Effector memory CD4-positive, alpha-beta T cell (primary cell): ENCODE data around the gene HPCA.

Experiments used
- DNase-seq, 3 donors: peaks; one replicate each; pipeline ENCODE4 v3.0.0-alpha.2; 2020
- H3K27ac ChIP-seq: 2 replicates; pipeline ENCODE4 v1.7.0; 2013; ENCODE audit warnings: mild to moderate bottlenecking, low read length, moderate library complexity; ENCODE audit not compliant: insufficient read depth, poor library complexity, severe bottlenecking
- H3K27me3 ChIP-seq: replicated peaks from 2 replicates; pipeline ENCODE4 v1.7.0; 2013; ENCODE audit warnings: mild to moderate bottlenecking, low read length; ENCODE audit not compliant: insufficient read depth, control insufficient read depth, poor library complexity, severe bottlenecking
- H3K36me3 ChIP-seq: 2 replicates; pipeline ENCODE4 v1.7.0; 2013; ENCODE audit warnings: mild to moderate bottlenecking, low read length, moderate library complexity; ENCODE audit not compliant: control insufficient read depth, insufficient read depth
- H3K4me1 ChIP-seq: 2 replicates; pipeline ENCODE4 v1.7.0; 2013; ENCODE audit warnings: low read length, mild to moderate bottlenecking; ENCODE audit not compliant: control insufficient read depth, insufficient read depth, poor library complexity, severe bottlenecking
- H3K4me3 ChIP-seq: 2 replicates; pipeline ENCODE4 v1.7.0; 2013; ENCODE audit warnings: low read length, low read depth, mild to moderate bottlenecking; ENCODE audit not compliant: insufficient read depth, poor library complexity, severe bottlenecking
- H3K9me3 ChIP-seq: 2 replicates; pipeline ENCODE4 v1.7.0; 2013; ENCODE audit warnings: mild to moderate bottlenecking, low read length, moderate library complexity; ENCODE audit not compliant: control insufficient read depth

HPCA gene

DNA sequence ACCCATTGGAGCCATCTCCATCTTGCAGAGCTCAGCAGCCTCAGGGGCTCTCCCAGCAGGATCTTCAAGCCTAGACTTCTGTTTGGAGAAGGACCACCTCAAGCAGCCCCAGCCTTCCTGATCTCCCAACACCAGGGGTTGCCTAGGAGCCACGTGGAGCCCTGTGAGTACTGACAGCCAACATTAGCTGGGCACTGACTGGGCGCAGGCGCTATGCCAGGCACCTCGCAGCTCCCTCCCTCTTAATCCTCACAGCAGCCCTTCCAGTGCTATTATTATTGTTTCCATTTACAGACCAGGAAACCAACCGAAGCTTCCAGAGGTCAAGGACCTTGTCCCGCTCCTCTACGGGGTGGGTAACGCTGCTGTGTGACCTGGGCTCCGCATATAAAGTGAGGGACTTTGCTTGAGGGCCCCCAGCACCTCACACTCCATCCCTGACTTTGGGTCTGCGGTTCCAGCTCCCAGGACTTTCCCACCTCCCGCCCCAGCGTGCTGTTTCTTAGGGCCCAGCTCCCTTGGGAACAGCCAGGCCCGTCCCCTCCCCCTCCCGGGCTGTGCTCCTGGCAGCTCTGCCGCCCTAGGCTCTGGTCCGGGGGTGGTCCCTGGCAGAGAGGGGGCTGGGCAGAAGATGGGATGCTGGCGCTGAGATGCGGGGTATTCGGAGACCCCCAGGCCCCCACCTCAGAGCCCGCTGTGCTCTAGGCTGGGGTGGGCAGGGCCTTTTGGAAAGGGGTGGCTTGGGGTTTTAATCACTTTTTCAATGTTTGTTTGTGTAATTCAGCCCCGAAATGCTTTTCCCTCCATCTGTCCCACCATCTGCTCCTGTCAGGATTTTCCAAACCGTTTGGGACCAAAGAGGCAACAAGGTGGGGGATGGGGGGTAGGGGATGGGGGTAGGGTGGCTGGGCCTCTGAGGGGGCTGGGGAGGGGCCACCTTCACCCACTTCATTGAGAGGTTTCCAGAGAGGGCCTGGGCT, 4.1 kb upstream of the HPCA start:
- no peak for DNase-seq
- H3K4me3 ChIP-seq: no peak overlapping the region
- peaks cover 12% of the 10 kb centered on the region for H3K27me3 ChIP-seq
- H3K4me1 ChIP-seq: peaks cover 3% of the 10 kb centered on the region
- no peak overlapping the region for H3K27ac ChIP-seq
- H3K9me3 ChIP-seq: no peaks in the 10 kb centered on the region
- H3K36me3 ChIP-seq: no peaks in the 10 kb centered on the region

DNA sequence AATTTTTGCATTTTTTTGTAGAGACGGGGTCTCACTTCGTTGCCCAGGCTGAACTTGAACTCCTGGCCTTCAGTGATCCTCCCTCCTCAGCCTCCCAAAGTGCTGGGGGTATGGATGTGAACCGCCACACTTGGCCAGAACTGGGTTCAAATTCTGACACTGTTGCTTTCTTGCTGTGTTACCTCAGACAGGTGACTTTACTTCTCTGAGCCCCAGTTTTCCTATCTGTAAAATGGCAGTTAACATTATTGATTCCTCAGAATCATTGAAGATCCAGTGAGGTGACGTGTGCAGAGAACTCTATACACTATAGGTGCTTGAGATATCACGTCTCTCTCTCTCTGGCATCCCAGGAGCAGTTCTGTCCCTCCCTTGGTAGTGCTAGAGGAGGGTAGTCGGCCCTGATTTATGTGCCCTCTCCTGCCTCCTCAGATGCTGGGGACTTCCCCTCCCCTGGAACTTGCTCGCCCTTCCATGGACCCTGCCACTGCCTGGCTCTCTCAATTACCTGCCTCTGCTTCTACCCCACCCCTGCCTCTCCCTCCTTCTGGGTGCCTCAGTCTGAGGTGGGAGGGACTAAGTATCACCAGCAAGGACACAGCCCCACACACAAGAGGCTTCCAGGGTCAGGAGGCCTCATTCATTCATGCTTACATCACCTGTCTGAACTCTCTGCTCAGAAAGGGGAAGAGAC, 2.8 kb upstream of the HPCA start:
- no peaks in the 10 kb centered on the region for H3K36me3 ChIP-seq
- no peak for DNase-seq
- H3K9me3 ChIP-seq: no peaks in the 10 kb centered on the region
- peaks cover 20% of the 10 kb centered on the region for H3K27me3 ChIP-seq
- peaks cover 3% of the 10 kb centered on the region for H3K4me1 ChIP-seq
- no peak overlapping the region for H3K27ac ChIP-seq
- no peak overlapping the region for H3K4me3 ChIP-seq

- Histone ChIP-seq H3K27ac (no peak overlapping the region), H3K36me3 (no peaks in the 10 kb centered on the region), H3K27me3 (peaks cover 22% of the 10 kb centered on the region), H3K4me3 (no peak overlapping the region), H3K4me1 (peaks cover 3% of the 10 kb centered on the region), H3K9me3 (no peaks in the 10 kb centered on the region)
- no peak for DNase-seq
These were observed 2.3 kb upstream of the HPCA start for GRCh38 chr1:32884032-32884372.

DNA sequence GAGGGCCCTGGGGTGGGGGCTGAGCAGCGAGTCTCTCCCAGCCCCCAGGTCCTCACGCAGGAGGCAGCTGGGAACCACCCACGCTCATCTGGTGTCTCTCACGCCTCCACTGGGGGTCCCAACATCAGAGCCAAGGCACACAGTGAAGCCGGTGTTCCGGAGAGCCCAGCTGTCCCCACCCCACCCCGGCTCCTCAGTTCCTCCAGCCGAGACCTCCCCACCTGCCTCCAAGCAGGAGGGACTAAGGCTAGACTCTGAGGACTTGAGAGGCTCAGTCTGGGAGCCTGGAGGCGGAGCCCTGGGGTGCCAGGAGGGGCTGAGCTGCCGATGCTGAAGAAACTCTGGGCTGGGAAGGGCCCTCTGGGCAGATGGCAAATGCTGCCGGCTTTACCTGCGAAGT, 1.6 kb upstream of the HPCA start:
- DNase-seq: no peak
- Histone ChIP-seq H3K27me3 (peaks cover 22% of the 10 kb centered on the region), H3K4me1 (peaks cover 3% of the 10 kb centered on the region), H3K36me3 (no peaks in the 10 kb centered on the region), H3K9me3 (no peaks in the 10 kb centered on the region), H3K4me3 (no peak overlapping the region), H3K27ac (no peak overlapping the region)

- H3K4me1 ChIP-seq: peaks cover 3% of the 10 kb centered on the region
- H3K27ac ChIP-seq: no peak overlapping the region
- no peak for DNase-seq
- no peaks in the 10 kb centered on the region for H3K9me3 ChIP-seq
- no peaks in the 10 kb centered on the region for H3K36me3 ChIP-seq
- peaks cover 24% of the 10 kb centered on the region for H3K27me3 ChIP-seq
- no peak overlapping the region for H3K4me3 ChIP-seq
These were observed 651 bp upstream of the HPCA start for GRCh38 chr1:32885676-32886003.

- no peak overlapping the region for H3K4me3 ChIP-seq
- no peaks in the 10 kb centered on the region for H3K36me3 ChIP-seq
- H3K27ac ChIP-seq: no peak overlapping the region
- H3K9me3 ChIP-seq: no peaks in the 10 kb centered on the region
- no peak for DNase-seq
- peaks cover 3% of the 10 kb centered on the region for H3K4me1 ChIP-seq
- peaks cover 29% of the 10 kb centered on the region for H3K27me3 ChIP-seq
These were observed 630 bp downstream of the HPCA start for GRCh38 chr1:32886828-32887414.

DNA sequence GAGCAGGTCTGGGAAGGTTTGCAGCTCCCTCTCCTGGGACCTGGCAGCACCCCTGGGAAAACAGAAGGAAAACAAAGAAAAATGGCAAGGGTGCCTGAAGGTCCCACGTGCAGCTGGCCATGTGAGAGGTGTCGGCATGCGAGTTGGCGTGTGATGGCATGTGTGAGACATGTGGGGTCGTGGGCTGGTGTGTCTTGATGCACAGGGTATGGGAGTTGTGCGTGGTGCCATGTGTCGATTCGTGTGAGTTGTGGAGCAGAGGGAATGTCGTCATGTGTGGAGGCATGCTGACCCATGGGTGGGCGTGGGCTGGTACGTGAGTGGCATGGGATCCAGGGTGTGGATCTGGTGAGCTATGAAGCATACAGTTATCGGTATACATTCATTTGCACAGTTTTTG, 1.3 kb downstream of the HPCA start:
- peaks cover 31% of the 10 kb centered on the region for H3K27me3 ChIP-seq
- DNase-seq: no peak
- no peaks in the 10 kb centered on the region for H3K36me3 ChIP-seq
- H3K4me3 ChIP-seq: no peak overlapping the region
- no peak overlapping the region for H3K27ac ChIP-seq
- H3K4me1 ChIP-seq: peaks cover 3% of the 10 kb centered on the region
- H3K9me3 ChIP-seq: no peaks in the 10 kb centered on the region

DNA sequence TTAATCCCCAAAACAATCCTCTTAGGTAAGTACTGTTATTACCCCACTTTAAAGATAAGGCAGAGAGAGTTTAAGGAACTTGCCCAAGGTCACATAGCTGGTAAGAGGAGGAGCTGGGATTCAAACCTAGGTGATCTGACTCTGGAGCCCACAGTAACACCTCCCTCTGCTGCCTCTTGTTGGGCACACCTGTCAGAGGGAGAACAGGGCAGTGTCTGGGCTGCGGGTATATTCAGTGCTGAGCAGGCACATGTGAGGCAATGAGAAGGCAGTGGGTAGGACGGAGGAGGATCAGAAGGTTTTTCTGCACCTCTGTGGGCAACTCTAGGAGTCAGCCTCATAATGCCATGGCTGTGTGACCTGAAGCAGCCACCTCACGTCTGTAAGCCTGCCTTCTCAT, 1.8 kb downstream of the HPCA start:
- DNase-seq: no peak
- Histone ChIP-seq H3K4me1 (peaks cover 4% of the 10 kb centered on the region), H3K27ac (no peak overlapping the region), H3K27me3 (peaks cover 31% of the 10 kb centered on the region), H3K9me3 (no peaks in the 10 kb centered on the region), H3K36me3 (no peaks in the 10 kb centered on the region), H3K4me3 (no peak overlapping the region)

DNA sequence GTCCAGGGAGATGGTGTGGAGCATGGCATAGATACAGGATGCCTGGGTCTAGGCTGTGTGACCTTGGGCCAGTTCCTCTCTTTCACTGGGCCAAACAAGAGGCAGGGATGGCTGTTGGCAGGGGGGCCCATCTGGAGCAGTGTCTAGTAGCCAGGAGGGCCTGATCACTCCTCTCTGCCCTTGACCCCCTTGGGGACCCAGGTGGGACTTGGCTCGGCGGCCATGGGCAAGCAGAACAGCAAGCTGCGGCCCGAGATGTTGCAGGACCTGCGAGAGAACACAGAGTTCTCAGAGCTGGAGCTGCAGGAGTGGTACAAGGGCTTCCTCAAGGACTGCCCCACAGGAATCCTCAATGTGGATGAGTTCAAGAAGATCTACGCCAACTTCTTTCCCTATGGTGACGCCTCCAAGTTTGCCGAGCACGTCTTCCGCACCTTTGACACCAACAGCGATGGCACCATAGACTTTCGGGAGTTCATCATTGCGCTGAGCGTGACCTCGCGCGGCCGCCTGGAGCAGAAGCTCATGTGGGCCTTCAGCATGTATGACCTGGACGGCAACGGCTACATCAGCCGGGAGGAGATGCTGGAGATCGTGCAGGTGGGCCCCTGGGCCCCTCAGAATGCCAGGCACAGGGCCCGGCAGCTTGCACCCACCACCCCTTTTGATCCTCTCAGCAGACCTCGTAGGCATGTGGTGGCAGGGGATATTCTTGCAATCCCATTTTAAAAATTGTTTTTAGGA, 2.6 kb downstream of the HPCA start:
- peaks cover 34% of the 10 kb centered on the region for H3K27me3 ChIP-seq
- H3K4me1 ChIP-seq: peaks cover 12% of the 10 kb centered on the region
- H3K36me3 ChIP-seq: no peaks in the 10 kb centered on the region
- H3K9me3 ChIP-seq: no peaks in the 10 kb centered on the region
- no peak for DNase-seq
- H3K27ac ChIP-seq: no peak overlapping the region
- H3K4me3 ChIP-seq: no peak overlapping the region
